Measurements from ENCODE around the gene GPRIN3.

GRCh38 chr4:89322671-89323070 is 15.1 kb upstream of the GPRIN3 start:
- no peak for TF ChIP-seq POLR2A (IDR thresholded peaks at IDR 0.05)
- no peak for TF ChIP-seq CTCF (IDR thresholded peaks at IDR 0.05)
- TF ChIP-seq POLR2AphosphoS5 (IDR thresholded peaks at IDR 0.05), result no peak
